Lung (tissue), 12 donors: ENCODE results near the gene POLR2F. TPM values are rescaled to one million over a fixed set of nuclear protein-coding genes. Genes with fewer than 3 reads are reported as not detected.

Source experiments
- ATAC-seq: fragments of 200-7000 bp; cut with Tn5 transposase; one replicate; pipeline ENCODE4 v1.9.1; 2020; ENCODE audit warnings: moderate number of reproducible peaks; ENCODE audit not compliant: insufficient read depth, low FRiP score
- DNase-seq, 3 donors: peaks; one replicate each; pipeline ENCODE4 v3.0.0-alpha.2; 2013 to 2017
- H3K27ac ChIP-seq, 2 donors: one replicate each; pipeline ENCODE4 v1.5.1; 2013; ENCODE audit warnings: mild to moderate bottlenecking in 2 of 2, moderate library complexity in 2 of 2, control low read depth in 1 of 2, inconsistent platforms in 1 of 2, low read depth in 1 of 2, low read length in 1 of 2
- H3K27me3 ChIP-seq, 3 donors: one replicate each; pipeline ENCODE4 v1.5.1; 2013; ENCODE audit warnings: low read length in 2 of 3; ENCODE audit not compliant: control insufficient read depth in 3 of 3, insufficient read depth in 3 of 3
- H3K36me3 ChIP-seq, 4 donors: one replicate each; pipeline ENCODE4 v1.5.1; 2013; ENCODE audit warnings: low read length in 4 of 4, mild to moderate bottlenecking in 1 of 4, moderate library complexity in 1 of 4; ENCODE audit not compliant: control insufficient read depth in 4 of 4, insufficient read depth in 4 of 4
- H3K4me1 ChIP-seq, 5 donors: one replicate each; pipeline ENCODE4 v1.5.1; 2013; ENCODE audit warnings: low read length in 5 of 5, mild to moderate bottlenecking in 2 of 5, moderate library complexity in 1 of 5; ENCODE audit not compliant: control insufficient read depth in 5 of 5, insufficient read depth in 5 of 5
- H3K4me3 ChIP-seq: one replicate; pipeline ENCODE4 v1.5.1; 2013; ENCODE audit warnings: mild to moderate bottlenecking, control low read depth, moderate library complexity
- H3K9ac ChIP-seq, 2 donors: one replicate each; pipeline ENCODE4 v1.5.1; 2013; ENCODE audit warnings: low read length in 2 of 2, control low read depth in 1 of 2; ENCODE audit not compliant: insufficient read depth in 1 of 2
- H3K9me3 ChIP-seq, 4 donors: one replicate each; pipeline ENCODE4 v1.5.1; 2013; ENCODE audit warnings: low read length in 3 of 4, mild to moderate bottlenecking in 1 of 4, moderate library complexity in 1 of 4; ENCODE audit not compliant: control insufficient read depth in 4 of 4, insufficient read depth in 3 of 4
- CTCF ChIP-seq: IDR thresholded peaks from 2 replicates; pipeline ENCODE4 v1.5.1; 2012; ENCODE audit warnings: mild to moderate bottlenecking; ENCODE audit errors: control extremely low read depth, extremely low read depth
- WGBS, 2 donors: extraction: QIAGEN DNeasy Blood & Tissue Kit; methylation state at CpG; one replicate each; pipeline ENCODE4 v1.1.7; 2013; 5-methylcytosine and 5-hydroxymethylcytosine counted together
- polyA plus RNA-seq, 2 donors: library from polyadenylated mRNA; stranded (reverse); fragments of 200-250 nt; gene quantifications; one replicate each; pipeline ENCODE4 v1.2.1, GENCODE V29; 2013
- total RNA-seq, 2 donors: library from RNA; depleted of rRNA in 1 of 2; stranded (reverse); fragments of >200 nt in 1 of 2; gene quantifications; one replicate each; pipeline ENCODE4 v1.2.1, GENCODE V29; 2014 to 2021
- donor health status: control.
- donor health status: control.
- donor health status: Bipolar disorder and iron deficiency.
- donor health status: healthy.
- donor health status: DM: yes; HTN: yes; CAD: no.

POLR2F gene
- total and polyA plus RNA-seq, 4 donors: 36.8 to 161 (median 79.6) TPM

DNA sequence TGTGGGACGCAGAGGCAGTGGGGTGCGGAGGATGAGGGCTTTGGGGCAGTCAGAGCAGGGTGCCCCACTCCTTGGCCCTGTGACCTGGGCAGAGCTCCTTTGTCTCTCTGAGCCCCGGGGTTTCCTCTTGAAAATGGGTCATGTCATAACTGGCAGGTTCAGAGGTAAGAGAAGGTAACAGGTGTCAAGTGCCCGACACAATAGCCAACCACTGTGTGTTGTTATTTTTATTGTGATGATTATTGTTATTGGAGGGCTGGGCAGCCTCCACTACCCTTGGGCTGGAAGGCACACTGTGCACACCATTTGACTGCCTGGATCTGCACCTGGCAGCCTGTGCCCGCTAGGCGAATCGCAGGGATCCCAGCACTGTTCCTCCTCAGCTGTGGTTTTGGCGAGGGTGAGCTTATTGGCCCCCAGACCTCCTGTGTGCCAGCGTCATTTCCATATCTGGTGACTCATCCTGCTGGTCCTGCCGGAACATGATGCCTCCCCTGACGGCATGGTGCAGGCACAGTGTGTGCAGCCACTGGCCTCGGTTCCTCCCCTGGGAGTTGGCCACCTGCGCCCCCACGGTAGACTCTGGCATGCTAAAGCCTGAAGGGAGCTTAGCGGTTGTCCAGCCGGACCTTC lies 46.3 kb downstream of the POLR2F start:
- ATAC-seq: no peak

GRCh38 chr22:38005943-38006342 lies 52.4 kb downstream of the POLR2F start:
- ATAC-seq (no peak), DNase-seq (no peak)
- H3K27ac ChIP-seq: no peak overlapping the region
- TF ChIP-seq CTCF: no peak
- no peaks in the 10 kb centered on the region for H3K9me3 ChIP-seq
- H3K4me1 ChIP-seq: no peaks in the 10 kb centered on the region
- H3K36me3 ChIP-seq: no peaks in the 10 kb centered on the region
- no peak overlapping the region for H3K9ac ChIP-seq
- no peak overlapping the region for H3K4me3 ChIP-seq
- WGBS, 2 donors: 91 to 93% methylated on average over 6 of the region's 6 CpGs
- H3K27me3 ChIP-seq: no peaks in the 10 kb centered on the region

More for the DNA sequence above, 46.3 kb downstream of the POLR2F start:
- TF ChIP-seq CTCF: no peak
- no peak overlapping the region for H3K4me3 ChIP-seq
- no peak for DNase-seq
- H3K9me3 ChIP-seq: no peaks in the 10 kb centered on the region
- H3K27ac ChIP-seq: no peak overlapping the region
- H3K9ac ChIP-seq: no peak overlapping the region
- WGBS, 2 donors: 73 to 76% methylated on average over 16 of the region's 16 CpGs
- no peaks in the 10 kb centered on the region for H3K27me3 ChIP-seq
- no peaks in the 10 kb centered on the region for H3K36me3 ChIP-seq
- H3K4me1 ChIP-seq: peaks cover 0 to 2% (median 0%) of the 10 kb centered on the region in 5 donors

GRCh38 chr22:38006906-38007305 lies 53.4 kb downstream of the POLR2F start:
- no peak overlapping the region for H3K27ac ChIP-seq
- no peaks in the 10 kb centered on the region for H3K27me3 ChIP-seq
- WGBS, 2 donors: 93 to 95% methylated on average over 3 of the region's 3 CpGs
- no peak overlapping the region for H3K4me3 ChIP-seq
- ATAC-seq: no peak
- no peaks in the 10 kb centered on the region for H3K36me3 ChIP-seq
- H3K9me3 ChIP-seq: no peaks in the 10 kb centered on the region
- no peak overlapping the region for H3K9ac ChIP-seq
- DNase-seq: peak in 1 of 3 donors; percentile 7
- TF ChIP-seq CTCF: no peak
- H3K4me1 ChIP-seq: no peaks in the 10 kb centered on the region

DNA sequence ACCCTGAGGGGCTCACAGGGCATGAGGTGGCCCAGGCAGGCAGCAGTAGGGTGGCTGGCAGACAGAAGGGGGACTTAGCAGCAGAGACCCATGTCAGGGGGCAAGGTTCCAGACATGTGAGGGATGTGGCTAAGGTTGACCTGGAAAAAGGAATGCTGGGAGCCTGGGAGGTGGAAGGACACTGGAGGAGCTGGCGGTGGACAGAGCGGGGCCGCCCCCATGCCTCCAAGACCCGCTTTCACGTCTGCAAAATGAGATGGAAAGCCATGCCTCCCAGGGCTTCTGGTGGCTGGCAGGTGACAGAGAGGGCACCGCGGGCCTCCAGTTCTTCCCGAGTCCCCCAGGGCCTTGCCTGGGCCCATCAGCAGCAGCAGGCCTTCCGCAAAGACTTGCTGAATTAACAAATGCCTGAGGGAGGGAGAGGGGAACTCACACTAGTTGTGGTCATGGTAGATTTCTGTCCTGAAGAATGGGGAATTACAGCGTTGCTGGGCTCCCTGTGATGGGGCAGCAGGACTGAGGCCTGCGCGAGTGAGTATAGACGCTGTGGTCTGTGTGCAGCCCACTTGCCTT lies 53.9 kb downstream of the POLR2F start:
- peak in 1 of 3 donors; percentile 5 for DNase-seq
- whole genome bisulfite sequencing, 2 donors: 91 to 93% methylated on average over 12 to 13 of the region's 13 CpGs
- H3K4me3 ChIP-seq: no peak overlapping the region
- H3K4me1 ChIP-seq: no peaks in the 10 kb centered on the region
- no peak overlapping the region for H3K9ac ChIP-seq
- no peak for TF ChIP-seq CTCF
- no peak for ATAC-seq
- no peaks in the 10 kb centered on the region for H3K9me3 ChIP-seq
- no peaks in the 10 kb centered on the region for H3K36me3 ChIP-seq
- H3K27ac ChIP-seq: no peak overlapping the region
- no peaks in the 10 kb centered on the region for H3K27me3 ChIP-seq
